ENCODE results near the gene OXCT2. TPM values are rescaled to one million over a fixed set of nuclear protein-coding genes. Genes with fewer than 3 reads are reported as not detected.

The OXCT2 gene
- under 1 TPM in 1 of 2 donors, not detected in 1; 0.69 TPM for total RNA-seq

DNA sequence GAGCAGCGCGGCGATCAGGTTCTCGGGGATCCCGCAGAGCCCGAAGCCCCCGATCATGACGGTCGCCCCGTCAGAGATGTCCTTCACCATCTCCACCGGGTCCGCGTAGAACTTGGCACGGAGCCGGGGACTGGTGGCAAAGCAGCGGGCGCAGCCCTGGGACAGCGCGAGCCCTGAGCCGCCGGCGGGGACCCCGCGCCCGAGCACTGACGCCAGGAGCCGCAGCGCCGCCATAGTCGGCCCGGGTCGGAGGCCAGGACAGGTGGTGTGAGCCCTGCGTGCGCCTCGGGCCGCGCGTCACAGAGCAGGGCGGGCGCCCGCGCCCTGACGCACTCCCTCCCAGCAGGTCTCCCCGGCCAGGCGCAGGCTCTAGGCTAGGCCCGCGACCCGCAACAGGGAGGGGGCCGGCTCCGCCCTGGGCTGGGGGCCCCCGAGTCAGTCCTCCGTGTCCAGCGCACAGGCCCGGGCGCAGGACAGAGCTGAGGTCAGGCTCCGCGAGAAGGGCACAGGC is at the start of gene OXCT2:
OXCT2 (minus strand) TSS at position 327 of the 511 bp plus-strand sequence; CDS start at position 234, 93 bp downstream.

DNA sequence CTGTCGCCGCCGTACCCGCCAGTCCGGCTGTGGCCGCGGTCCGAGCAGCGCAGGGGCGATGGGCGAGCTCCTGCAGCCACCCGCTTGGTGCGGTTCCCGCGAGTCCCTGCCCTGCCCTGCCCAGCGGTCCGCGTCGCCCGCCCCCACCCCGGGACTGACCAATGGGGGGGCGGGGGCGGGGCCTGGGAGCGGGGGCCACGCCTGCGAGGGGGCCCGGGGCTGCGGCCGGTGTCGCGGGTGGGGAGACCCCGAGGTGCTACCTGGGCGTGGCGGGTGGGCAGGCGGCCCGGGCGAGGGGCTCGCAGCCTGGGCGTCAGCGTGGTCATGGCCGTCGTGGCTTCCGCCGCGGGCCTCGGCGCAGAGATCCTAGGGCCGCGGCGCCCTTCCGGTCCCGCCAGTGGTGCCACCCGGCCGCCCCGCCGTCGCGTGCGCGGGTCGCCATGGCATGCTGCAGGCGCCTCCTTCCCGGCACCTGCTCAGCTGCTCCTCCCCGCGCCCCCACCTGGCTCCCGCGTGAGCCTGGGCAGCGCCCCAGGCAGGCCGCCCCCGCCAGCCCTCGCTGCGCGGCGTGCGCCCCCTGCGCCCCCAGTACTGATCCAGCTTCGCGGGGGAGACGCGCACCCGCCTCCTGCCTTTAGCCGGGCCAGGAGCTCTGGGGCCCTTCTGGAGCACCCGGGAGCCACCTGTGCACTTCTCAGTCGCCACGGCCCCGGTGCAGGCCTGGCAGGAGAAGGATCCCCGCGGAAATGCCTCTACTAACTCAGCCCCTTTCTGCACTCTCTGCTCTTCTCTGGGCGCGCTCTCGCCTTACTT is 17.8 kb upstream of the OXCT2 start, which contains the start of gene BMP8B:
BMP8B (minus strand) TSS at position 108 of the 813 bp plus-strand sequence. CDS start 380 bp downstream, outside the sequence.

DNA sequence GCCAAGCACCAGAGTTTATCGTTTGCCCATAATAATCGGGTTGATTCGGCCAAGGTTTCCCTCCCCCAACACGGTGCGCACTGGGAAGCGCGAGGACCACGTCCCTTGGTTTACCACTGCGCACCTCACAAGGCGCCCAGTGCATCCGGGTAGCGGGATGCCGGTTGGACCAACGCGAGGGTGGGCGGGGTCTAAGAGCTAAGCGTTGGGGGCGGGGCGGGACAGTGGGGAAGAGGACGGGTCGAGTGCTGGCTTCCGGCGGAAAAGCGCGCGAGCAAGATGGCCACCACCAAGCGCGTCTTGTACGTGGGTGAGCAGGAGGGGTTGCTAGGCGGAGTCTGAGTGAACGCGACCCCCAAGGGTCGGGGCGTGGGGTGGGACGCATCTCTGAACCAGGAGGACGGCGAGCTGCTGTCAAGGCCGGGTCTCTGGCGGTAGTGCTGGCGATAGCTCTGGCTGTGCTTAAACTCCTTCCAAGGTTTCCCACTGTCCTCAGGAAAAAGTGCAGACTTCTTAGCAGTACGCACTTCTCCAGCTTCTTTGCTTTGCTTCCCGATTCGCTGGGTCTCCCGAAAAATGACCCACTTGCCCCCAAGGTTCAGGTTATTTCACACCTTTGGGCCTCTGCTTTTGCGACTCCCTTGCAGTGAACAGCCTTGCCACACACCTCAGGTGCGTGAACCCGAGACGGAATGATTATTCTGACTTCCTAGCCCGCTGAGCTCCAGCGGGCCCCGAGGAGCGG is 32.4 kb downstream of the OXCT2 start, which contains the start of gene PPIE:
PPIE (plus strand) TSS at position 261 of the 745 bp plus-strand sequence; CDS start at position 280, 19 bp downstream.

Small RNAs within 50 kb of the gene (small RNA-seq; reads per million reads assigned to genes)
- gene AL033527.1 (0 reads per million in 2 donors), gene RNU7-121P (0 reads per million in 2 donors)

Other genes starting within 250 kb of the OXCT2 start
- 100 to 1,000 TPM in 1 of 2 donors, 10 to 100 TPM in 1; 94.3 to 109 TPM for gene PABPC4, start 194.6 kb downstream of the OXCT2 start, total RNA-seq
- under 1 TPM in 1 of 2 donors, not detected in 1; 0.33 TPM for gene HEYL, start 131.7 kb downstream of the OXCT2 start, total RNA-seq
- gene NT5C1A, start 99.2 kb downstream of the OXCT2 start, total RNA-seq, result not detected
- gene HPCAL4, start 79.9 kb downstream of the OXCT2 start, total RNA-seq, result under 1 TPM; under 0.01 TPM
- gene PPIE, start 32.5 kb downstream of the OXCT2 start, total RNA-seq, result 10 to 100 TPM; 30.3 to 36.0 TPM
- gene BMP8B, start 17.5 kb upstream of the OXCT2 start, total RNA-seq, result 1 to 10 TPM in 1 of 2 donors, under 1 TPM in 1; 0.33 to 1.0 TPM
- gene TRIT1, start 112.2 kb upstream of the OXCT2 start, total RNA-seq, result 10 to 100 TPM; 11.7 to 18.3 TPM
- gene MYCL, start 130.6 kb upstream of the OXCT2 start, total RNA-seq, result under 1 TPM; under 0.01 TPM
- gene MFSD2A, start 183.8 kb upstream of the OXCT2 start, total RNA-seq, result 10 to 100 TPM in 1 of 2 donors, 1 to 10 TPM in 1; 7.9 to 11.3 TPM